ENCODE results near the gene ZFP91. TPM values are rescaled to one million over a fixed set of nuclear protein-coding genes. Genes with fewer than 3 reads are reported as not detected.

The ZFP91 gene
- total and polyA plus RNA-seq, 2 of the 13 experiments (the other 11 are each of a cell fraction or from before 2014, with no cell fraction given) = 13.5 to 38.6 TPM

DNA sequence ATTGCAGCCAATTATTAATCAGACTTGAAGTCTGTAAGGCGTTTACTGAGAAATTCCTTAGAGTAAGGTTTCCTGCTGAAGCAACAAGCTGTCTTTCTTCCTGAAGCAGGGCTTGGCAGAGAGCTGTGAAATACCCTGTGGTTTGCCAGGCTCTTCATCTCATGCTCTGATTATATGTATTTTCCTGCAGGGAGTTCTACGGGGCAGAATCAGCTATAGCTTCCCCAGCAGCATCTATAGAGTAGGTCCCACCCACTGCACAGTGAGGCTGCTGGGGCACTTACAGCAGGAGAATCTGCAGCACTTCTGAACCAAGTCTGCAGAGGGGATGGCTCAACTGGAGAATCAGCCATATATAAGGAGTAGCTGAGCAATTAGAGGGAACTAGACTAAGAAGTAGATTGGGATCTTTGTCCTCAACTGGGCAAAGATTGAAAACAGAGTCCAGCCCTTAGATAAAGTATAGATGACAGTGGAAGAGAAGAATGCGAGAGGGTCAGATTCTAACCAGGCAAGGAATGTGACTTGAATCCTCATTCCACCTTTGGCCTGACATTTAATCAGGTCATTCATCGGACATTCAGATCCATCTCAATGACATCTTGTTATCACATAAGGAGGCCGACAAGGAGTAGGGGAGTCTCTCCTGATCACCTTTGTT lies 81.2 kb downstream of the ZFP91 start (continued):
- TF ChIP-seq ZNF672 (CRISPR knock-in tag; IDR thresholded peaks at IDR 0.05) (no peak), FOXA1 (IDR thresholded peaks at IDR 0.05) (no peak), FOXA1 (CRISPR knock-in tag; IDR thresholded peaks at IDR 0.05) (no peak), TCF7L2 (IDR thresholded peaks at IDR 0.05; ENCODE audit: low read depth, low read length) (no peak), SCMH1 (CRISPR knock-in tag; IDR thresholded peaks at IDR 0.05; ENCODE audit: borderline replicate concordance) (no peak)
- TF ChIP-seq, protein P1, sequence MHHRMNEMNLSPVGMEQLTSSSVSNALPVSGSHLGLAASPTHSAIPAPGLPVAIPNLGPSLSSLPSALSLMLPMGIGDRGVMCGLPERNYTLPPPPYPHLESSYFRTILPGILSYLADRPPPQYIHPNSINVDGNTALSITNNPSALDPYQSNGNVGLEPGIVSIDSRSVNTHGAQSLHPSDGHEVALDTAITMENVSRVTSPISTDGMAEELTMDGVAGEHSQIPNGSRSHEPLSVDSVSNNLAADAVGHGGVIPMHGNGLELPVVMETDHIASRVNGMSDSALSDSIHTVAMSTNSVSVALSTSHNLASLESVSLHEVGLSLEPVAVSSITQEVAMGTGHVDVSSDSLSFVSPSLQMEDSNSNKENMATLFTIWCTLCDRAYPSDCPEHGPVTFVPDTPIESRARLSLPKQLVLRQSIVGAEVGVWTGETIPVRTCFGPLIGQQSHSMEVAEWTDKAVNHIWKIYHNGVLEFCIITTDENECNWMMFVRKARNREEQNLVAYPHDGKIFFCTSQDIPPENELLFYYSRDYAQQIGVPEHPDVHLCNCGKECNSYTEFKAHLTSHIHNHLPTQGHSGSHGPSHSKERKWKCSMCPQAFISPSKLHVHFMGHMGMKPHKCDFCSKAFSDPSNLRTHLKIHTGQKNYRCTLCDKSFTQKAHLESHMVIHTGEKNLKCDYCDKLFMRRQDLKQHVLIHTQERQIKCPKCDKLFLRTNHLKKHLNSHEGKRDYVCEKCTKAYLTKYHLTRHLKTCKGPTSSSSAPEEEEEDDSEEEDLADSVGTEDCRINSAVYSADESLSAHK (CRISPR knock-in tag; IDR thresholded peaks at IDR 0.05; ENCODE audit: borderline replicate concordance) = no peak
- TF ChIP-seq, protein P2, sequence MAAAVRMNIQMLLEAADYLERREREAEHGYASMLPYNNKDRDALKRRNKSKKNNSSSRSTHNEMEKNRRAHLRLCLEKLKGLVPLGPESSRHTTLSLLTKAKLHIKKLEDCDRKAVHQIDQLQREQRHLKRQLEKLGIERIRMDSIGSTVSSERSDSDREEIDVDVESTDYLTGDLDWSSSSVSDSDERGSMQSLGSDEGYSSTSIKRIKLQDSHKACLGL (CRISPR knock-in tag; IDR thresholded peaks at IDR 0.05) = no peak

Other genes with a start within 250 kb of the ZFP91 start
- not detected in 2 replicates for gene OR5B17, start 220.0 kb upstream of the ZFP91 start, total RNA-seq (2016; rRNA removed; fragmentation: Illumina TruSeq; extraction: Trizol)
- not detected in 2 replicates for gene OR5B17, start 220.0 kb upstream of the ZFP91 start, polyA plus RNA-seq (2011; rRNA removed)
- not detected in 2 replicates for gene OR5B3, start 172.2 kb upstream of the ZFP91 start, total RNA-seq (2016; rRNA removed; fragmentation: Illumina TruSeq; extraction: Trizol)
- not detected in 2 replicates for gene OR5B3, start 172.2 kb upstream of the ZFP91 start, polyA plus RNA-seq (2011; rRNA removed)
- not detected in 2 replicates for gene OR5B2, start 150.9 kb upstream of the ZFP91 start, total RNA-seq (2016; rRNA removed; fragmentation: Illumina TruSeq; extraction: Trizol)
- gene OR5B2, start 150.9 kb upstream of the ZFP91 start, polyA plus RNA-seq (2011; rRNA removed) = not detected in 2 replicates
- gene OR5B12, start 136.8 kb upstream of the ZFP91 start, total RNA-seq (2016; rRNA removed; fragmentation: Illumina TruSeq; extraction: Trizol) = not detected in 2 replicates
- 0.07 TPM in 1 of 2 replicates, not detected in the other for gene OR5B12, start 136.8 kb upstream of the ZFP91 start, polyA plus RNA-seq (2011; rRNA removed)
- gene OR5B21, start 71.0 kb upstream of the ZFP91 start, total RNA-seq (2016; rRNA removed; fragmentation: Illumina TruSeq; extraction: Trizol) = not detected in 2 replicates
- gene OR5B21, start 71.0 kb upstream of the ZFP91 start, polyA plus RNA-seq (2011; rRNA removed) = 0.08 TPM in 1 of 2 replicates, not detected in the other
- 0.90 and 1.7 TPM in 2 replicates for gene LPXN, start 3.2 kb upstream of the ZFP91 start, total RNA-seq (2016; rRNA removed; fragmentation: Illumina TruSeq; extraction: Trizol)
- gene LPXN, start 3.2 kb upstream of the ZFP91 start, polyA plus RNA-seq (2011; rRNA removed) = 3.5 and 4.5 TPM in 2 replicates
- 1.5 and 2.3 TPM in 2 replicates for gene CNTF, start 43.6 kb downstream of the ZFP91 start, total RNA-seq (2016; rRNA removed; fragmentation: Illumina TruSeq; extraction: Trizol)
- 0.47 and 0.51 TPM in 2 replicates for gene CNTF, start 43.6 kb downstream of the ZFP91 start, polyA plus RNA-seq (2011; rRNA removed)
- not detected in 2 replicates for gene GLYAT, start 152.9 kb downstream of the ZFP91 start, total RNA-seq (2016; rRNA removed; fragmentation: Illumina TruSeq; extraction: Trizol)
- gene GLYAT, start 152.9 kb downstream of the ZFP91 start, polyA plus RNA-seq (2011; rRNA removed) = not detected in 2 replicates